HuH-7 (cell line): ENCODE measurements around the gene MTURN.
"Not testable (repeated sequence)": the region's sequence is repeated elsewhere in the genome, so short reads cannot be mapped to it uniquely, and the experiment has no call there.

Experiments
- DNase-seq: peaks from one replicate; pipeline ENCODE4 v3.0.0; 2011; ENCODE audit warnings: low spot score

Gene MTURN

GRCh38 chr7:30134611-30135300 lies at the start of gene MTURN:
TSS of gene MTURN (plus strand) at chr7:30134986. CDS start at chr7:30135137, 151 bp downstream.
- peak; percentile 98 for DNase-seq

GRCh38 chr7:30086529-30086928 lies 48.3 kb upstream of the MTURN start:
- DNase-seq: no peak

GRCh38 chr7:30087371-30087770 lies 47.4 kb upstream of the MTURN start:
- DNase-seq: no peak

- DNase-seq: no peak
Observed at GRCh38 chr7:30088362-30088761, 46.4 kb upstream of the MTURN start.

- no peak for DNase-seq
Observed at GRCh38 chr7:30090111-30090510, 44.7 kb upstream of the MTURN start.

- DNase-seq: no peak
Observed at GRCh38 chr7:30091491-30091912, 43.3 kb upstream of the MTURN start.

- no peak for DNase-seq
Observed at GRCh38 chr7:30091987-30092386, 42.8 kb upstream of the MTURN start.

GRCh38 chr7:30093420-30093952 lies 41.3 kb upstream of the MTURN start:
- no peak for DNase-seq

- not testable (repeated sequence) for DNase-seq
Observed at GRCh38 chr7:30098599-30098998, 36.2 kb upstream of the MTURN start.

- no peak for DNase-seq
Observed at GRCh38 chr7:30102281-30102680, 32.5 kb upstream of the MTURN start.

GRCh38 chr7:30104157-30104556 lies 30.6 kb upstream of the MTURN start:
- DNase-seq: no peak

- no peak for DNase-seq
Observed at GRCh38 chr7:30112103-30112713, 22.6 kb upstream of the MTURN start.

GRCh38 chr7:30113144-30113543 lies 21.6 kb upstream of the MTURN start:
- DNase-seq: no peak

GRCh38 chr7:30114536-30115238 lies 20.1 kb upstream of the MTURN start:
- no peak for DNase-seq

GRCh38 chr7:30115709-30116297 lies 19.0 kb upstream of the MTURN start:
- no peak for DNase-seq

- DNase-seq: no peak
Observed at GRCh38 chr7:30116771-30117170, 18.0 kb upstream of the MTURN start.

GRCh38 chr7:30117896-30118295 lies 16.9 kb upstream of the MTURN start:
- DNase-seq: no peak

- no peak for DNase-seq
Observed at GRCh38 chr7:30119890-30120577, 14.8 kb upstream of the MTURN start.

- no peak for DNase-seq
Observed at GRCh38 chr7:30133736-30134610, 813 bp upstream of the MTURN start.

- DNase-seq: peak; percentile 50
Observed at GRCh38 chr7:30135301-30136116, 723 bp downstream of the MTURN start.
